SK-N-SH (cell line): ENCODE results near the gene TRPV5. TPM values are rescaled to one million over a fixed set of nuclear protein-coding genes. Genes with fewer than 3 reads are reported as not detected.

ENCODE experiments used
- CTCF ChIA-PET: fragments of 300-600, 350-600 bp; formaldehyde crosslinking; extraction: SDS; loops from one replicate; lab custom pipeline; 2021; lab: Yijun Ruan, JAX
- POLR2A ChIA-PET: fragments of 350-600 bp; sonication (Branson Sonifier 250); formaldehyde crosslinking; extraction: SDS; loops from one replicate; lab custom pipeline; 2020; ENCODE audit warnings: antibody characterized with exemption, inconsistent platforms; lab: Yijun Ruan, JAX
- DNase-seq: peaks from one replicate; pipeline ENCODE4 v3.0.0; 2012
- H2AFZ ChIP-seq: fragments of 200-600 bp; sonication (generic); 2 replicates; pipeline ENCODE4 v1.8.1; 2016; ENCODE audit warnings: antibody characterized with exemption, mild to moderate bottlenecking, low read depth
- H3F3A ChIP-seq: fragments of 200-600 bp; sonication (generic); replicated peaks from 2 replicates; pipeline ENCODE3; 2016; ENCODE audit warnings: antibody characterized with exemption, mild to moderate bottlenecking; ENCODE audit not compliant: insufficient read depth
- H3K27ac ChIP-seq, 2 experiments: fragments of 200-500 bp in 1 of 2; fragments of 200-600 bp in 1 of 2; sonication (Bioruptor generic) in 1 of 2; sonication (generic), shearing (Covaris generic) in 1 of 2; 2 replicates each; pipeline versions ENCODE4 v1.5.1 to v1.6.1; 2014 to 2016; ENCODE audit warnings: low read depth in 2 of 2, inconsistent platforms in 1 of 2, low read length in 1 of 2, mild to moderate bottlenecking in 1 of 2, mixed read lengths in 1 of 2
- H3K27me3 ChIP-seq: fragments of 200-600 bp; sonication (generic), shearing (Covaris generic); 2 replicates; pipeline ENCODE4 v1.6.1; 2016; ENCODE audit warnings: mixed run types; ENCODE audit not compliant: insufficient read depth
- H3K36me3 ChIP-seq, 2 experiments: fragments of 200-500 bp in 1 of 2; fragments of 200-600 bp in 1 of 2; sonication (Bioruptor generic) in 1 of 2; sonication (generic) in 1 of 2; replicated peaks in 1 of 2; 2 replicates each; pipeline versions ENCODE3 to v1.5.1; 2014 to 2016; ENCODE audit warnings: low read length in 1 of 2, mild to moderate bottlenecking in 1 of 2; ENCODE audit not compliant: insufficient read depth in 2 of 2, control insufficient read depth in 1 of 2
- H3K4me1 ChIP-seq, 2 experiments: fragments of 200-500 bp in 1 of 2; fragments of 200-600 bp in 1 of 2; sonication (Bioruptor generic) in 1 of 2; sonication (generic), shearing (Covaris generic) in 1 of 2; 2 replicates each; pipeline versions ENCODE4 v1.5.1 to v1.6.1; 2014 to 2016; ENCODE audit warnings: low read depth in 1 of 2, low read length in 1 of 2, mixed run types in 1 of 2; ENCODE audit not compliant: insufficient read depth in 2 of 2, control insufficient read depth in 1 of 2
- H3K4me2 ChIP-seq: fragments of 200-600 bp; sonication (generic), shearing (Covaris generic); 2 replicates; pipeline ENCODE4 v1.6.1; 2017; ENCODE audit warnings: mixed run types
- H3K4me3 ChIP-seq, 2 experiments: fragments of 200-500 bp in 1 of 2; fragments of 200-600 bp in 1 of 2; sonication (Bioruptor generic) in 1 of 2; sonication (generic), shearing (Covaris generic) in 1 of 2; 2 replicates each; pipeline versions ENCODE4 v1.5.1 to v1.8.1; 2014 to 2016; ENCODE audit warnings: low read depth in 2 of 2, inconsistent platforms in 1 of 2, low read length in 1 of 2, mild to moderate bottlenecking in 1 of 2, mixed read lengths in 1 of 2, moderate library complexity in 1 of 2
- H3K79me2 ChIP-seq: fragments of 200-600 bp; sonication (generic); 2 replicates; pipeline ENCODE4 v1.8.1; 2017; ENCODE audit warnings: mild to moderate bottlenecking; ENCODE audit not compliant: insufficient read depth
- H3K9ac ChIP-seq: fragments of 200-600 bp; sonication (generic); 2 replicates; pipeline ENCODE4 v1.6.1; 2017; ENCODE audit warnings: mixed run types
- H3K9me2 ChIP-seq: fragments of 200-600 bp; sonication (generic); 2 replicates; pipeline ENCODE4 v1.6.1; 2017; ENCODE audit warnings: mixed run types
- H3K9me3 ChIP-seq: fragments of 200-600 bp; sonication (generic); 2 replicates; pipeline ENCODE4 v1.6.1; 2017; ENCODE audit warnings: mixed run types, mild to moderate bottlenecking, moderate library complexity
- H4K20me1 ChIP-seq: fragments of 200-600 bp; sonication (generic); 2 replicates; pipeline ENCODE4 v1.6.1; 2017; ENCODE audit warnings: mild to moderate bottlenecking, mixed run types; ENCODE audit not compliant: insufficient read depth
- CHD2 ChIP-seq: fragments of 150-350 bp; IDR thresholded peaks from 2 replicates; pipeline ENCODE4 v1.6.1; 2018; ENCODE audit warnings: low read length; ENCODE audit not compliant: partially characterized antibody
- CTCF ChIP-seq: fragments of 200-600 bp; sonication (generic); IDR thresholded peaks from 2 replicates; pipeline ENCODE4 v1.6.1; 2017; ENCODE audit warnings: antibody characterized with exemption, mild to moderate bottlenecking, moderate library complexity
- FOXJ3 ChIP-seq: sonication (generic); formaldehyde crosslinking; IDR thresholded peaks from 2 replicates; pipeline ENCODE4 v1.5.1; 2020; ENCODE audit warnings: mild to moderate bottlenecking, missing genetic modification reagents
- FOXM1 ChIP-seq: IDR thresholded peaks from 2 replicates; pipeline ENCODE4 v1.4.0; 2012; ENCODE audit warnings: low read depth, mild to moderate bottlenecking
- GABPA ChIP-seq: IDR thresholded peaks from 2 replicates; pipeline ENCODE4 v1.4.0; 2012; ENCODE audit warnings: low read depth, mild to moderate bottlenecking
- GATA2 ChIP-seq: sonication (generic); formaldehyde crosslinking; IDR thresholded peaks from 2 replicates; pipeline ENCODE4 v1.5.0; 2020; ENCODE audit warnings: mild to moderate bottlenecking, missing genetic modification reagents
- IRF3 ChIP-seq: fragments of 150-350 bp; IDR thresholded peaks from 2 replicates; pipeline ENCODE4 v1.6.1; 2016; ENCODE audit warnings: mild to moderate bottlenecking, low read depth, low read length
- JUND ChIP-seq: IDR thresholded peaks from 2 replicates; pipeline ENCODE4 v1.4.0; 2012
- MAX ChIP-seq: IDR thresholded peaks from 2 replicates; pipeline ENCODE4 v1.4.0; 2012; ENCODE audit warnings: low read depth
- MXI1 ChIP-seq: IDR thresholded peaks from 2 replicates; pipeline ENCODE4 v1.6.1; 2012; ENCODE audit warnings: mild to moderate bottlenecking, low read depth, low read length, improper control_type of control experiment
- NFIC ChIP-seq: IDR thresholded peaks from 2 replicates; pipeline ENCODE4 v1.4.0; 2012; ENCODE audit warnings: borderline replicate concordance
- RAD21 ChIP-seq: IDR thresholded peaks from 2 replicates; pipeline ENCODE4 v1.6.1; 2012; ENCODE audit warnings: mild to moderate bottlenecking, low read length
- REST ChIP-seq: IDR thresholded peaks from 2 replicates; pipeline ENCODE4 v1.6.1; 2012; ENCODE audit warnings: mild to moderate bottlenecking, low read depth, low read length, moderate library complexity
- SMC3 ChIP-seq: IDR thresholded peaks from 2 replicates; pipeline ENCODE4 v1.6.1; 2012; ENCODE audit warnings: low read depth, low read length, improper control_type of control experiment
- TEAD4 ChIP-seq: IDR thresholded peaks from 2 replicates; pipeline ENCODE4 v1.4.0; 2012; ENCODE audit warnings: mild to moderate bottlenecking, borderline replicate concordance; ENCODE audit not compliant: insufficient read depth
- USF1 ChIP-seq: IDR thresholded peaks from 2 replicates; pipeline ENCODE4 v1.4.0; 2012; ENCODE audit warnings: low read depth, borderline replicate concordance
- USF2 ChIP-seq: fragments of 150-350 bp; IDR thresholded peaks from 2 replicates; pipeline ENCODE4 v1.6.1; 2017; ENCODE audit warnings: antibody characterized with exemption, low read length, low read depth, borderline replicate concordance
- WGBS: methylation state at CpG from one replicate; pipeline ENCODE4 v1.1.6; 2017; ENCODE audit warnings: low lambda C conversion rate; 5-methylcytosine and 5-hydroxymethylcytosine counted together
- polyA plus RNA-seq, 3 experiments: library from polyadenylated mRNA; depleted of rRNA; stranded (reverse); fragments of >200 nt; gene quantifications; 2 replicates each; pipeline ENCODE4 v1.2.3, GENCODE V29; 2012

The TRPV5 gene
- polyA plus RNA-seq, 1 of the 3 experiments (the other 2 are of a cell fraction), result not detected

GRCh38 chr7:142908290-142908689 is 25.3 kb downstream of the TRPV5 start (continued):
- no peak for TF ChIP-seq CTCF
- TF ChIP-seq IRF3, result no peak
- TF ChIP-seq GABPA, result no peak
- TF ChIP-seq CHD2, result no peak
- TF ChIP-seq REST, result no peak
- no peak for TF ChIP-seq GATA2
- TF ChIP-seq SMC3, result no peak

- TF ChIP-seq NFIC, result no peak
- TF ChIP-seq MAX, result no peak
- TF ChIP-seq FOXJ3 (CRISPR knock-in tag), result no peak
- no peak for TF ChIP-seq MXI1
- no peak for TF ChIP-seq RAD21
- no peak for TF ChIP-seq CTCF
- TF ChIP-seq TEAD4, result no peak
- TF ChIP-seq USF2, result no peak
- no peak for TF ChIP-seq GATA2
- no peak for TF ChIP-seq USF1
- no peak for TF ChIP-seq CHD2
- TF ChIP-seq JUND, result no peak
- TF ChIP-seq FOXM1, result no peak
- TF ChIP-seq, all 33 proteins: peak for 0
- 51% methylated on average over 2 of the region's 2 CpGs for WGBS
- CTCF ChIA-PET, result no interaction called here
These were observed 26.9 kb downstream of the TRPV5 start for GRCh38 chr7:142906643-142907042.

More at GRCh38 chr7:142906643-142907042, 26.9 kb downstream of the TRPV5 start:
- Histone ChIP-seq H3K4me3 (no peak overlapping the region), H2AFZ (no peak overlapping the region), H3K9me2 (no peaks in the 10 kb centered on the region), H3K4me1 (no peaks in the 10 kb centered on the region), H3F3A (no peaks in the 10 kb centered on the region), H3K27ac (no peak overlapping the region), H3K9me3 (peaks cover 18% of the 10 kb centered on the region), H4K20me1 (no peaks in the 10 kb centered on the region), H3K36me3 (no peaks in the 10 kb centered on the region), H3K4me2 (no peak overlapping the region), H3K79me2 (no peaks in the 10 kb centered on the region), H3K27me3 (no peaks in the 10 kb centered on the region), H3K9ac (no peak overlapping the region)
- DNase-seq, result no peak
- POLR2A ChIA-PET, result no interaction called here
